Measurements from ENCODE around the gene SLX4IP. TPM values are rescaled to one million over a fixed set of nuclear protein-coding genes. Genes with fewer than 3 reads are reported as not detected.

SLX4IP gene
- total and polyA plus RNA-seq, 2 donors (not counting 3 experiments of a cell fraction or from before 2014, with no cell fraction given), result 1.9 to 4.5 TPM

GRCh38 chr20:10631126-10631525 lies 196.0 kb downstream of the SLX4IP start:
- Histone ChIP-seq H3K4me3 (replicated peaks in 1 of 3; ENCODE audit: insufficient read depth in 1 of 3, low read depth in 1 of 3, low read length in 3 of 3) (no peak overlapping the region), H3K27me3 (ENCODE audit: control insufficient read depth in 2 of 2, insufficient read depth in 2 of 2, low read length in 2 of 2) (no peaks in the 10 kb centered on the region), H3K4me2 (ENCODE audit: insufficient read depth, low read length) (no peak overlapping the region), H3K4me1 (ENCODE audit: control insufficient read depth, extremely low read depth, insufficient read depth, low read length) (peaks cover 30% of the 10 kb centered on the region), H4K20me1 (replicated peaks; ENCODE audit: control insufficient read depth, extremely low read depth, insufficient read depth, low read length) (no peaks in the 10 kb centered on the region), H3K9ac (replicated peaks; ENCODE audit: extremely low read depth, insufficient read depth, low read length) (no peak overlapping the region), H2AFZ (ENCODE audit: low read depth, low read length) (no peak overlapping the region), H3K9me1 (replicated peaks; ENCODE audit: control insufficient read depth, extremely low read depth, insufficient read depth, low read length) (no peaks in the 10 kb centered on the region), H3K79me2 (ENCODE audit: control insufficient read depth, insufficient read depth, low read length) (no peaks in the 10 kb centered on the region), H3K36me3 (ENCODE audit: control insufficient read depth in 2 of 2, extremely low read depth in 1 of 2, insufficient read depth in 2 of 2, low read length in 2 of 2) (no peaks in the 10 kb centered on the region), H3K27ac (ENCODE audit: insufficient read depth, low read depth, low read length) (no peak overlapping the region), H3K9me3 (replicated peaks; ENCODE audit: control insufficient read depth, insufficient read depth, low read length) (no peaks in the 10 kb centered on the region)
- no TSS peak for BruUV-seq (replicated peaks)
- dilution Hi-C loops (cut with MboI; ENCODE audit: extremely low pct_ligation_motif_present, low sequenced_read_pairs), result no loop called here
- no peak for TF ChIP-seq MYC (IDR thresholded peaks at IDR 0.05; ENCODE audit: low read depth, low read length)
- no peak for TF ChIP-seq MAX (IDR thresholded peaks at IDR 0.05; ENCODE audit: insufficient read depth, insufficient read length)
- no peak for TF ChIP-seq EZH2 (IDR thresholded peaks at IDR 0.05; ENCODE audit: borderline replicate concordance, low read depth, low read length, severe bottlenecking)
- ChIA-PET POLR2A (no interaction called here), CTCF (interaction anchor here (0.9 to 2.1 kb wide), 3 partner anchors 8 to 40 kb away, joined by 5 to 8 read pairs (median 6); no protein-coding TSS in a partner anchor)
- intact Hi-C loops (cut with micrococcal nuclease), result no loop called here
- FAIRE-seq (no peak), DNase-seq (ENCODE audit: low read depth, low spot score) (no peak)

- no peaks in the 10 kb centered on the region for H3K9me3 ChIP-seq (replicated peaks; ENCODE audit: control insufficient read depth, insufficient read depth, low read length)
- no peak for DNase-seq (ENCODE audit: low read depth, low spot score)
- ChIA-PET POLR2A (no interaction called here), CTCF (interaction anchor here (1.0 to 1.8 kb wide), 2 partner anchors 24 to 39 kb away, joined by 4 to 8 read pairs; no protein-coding TSS in a partner anchor)
- no peaks in the 10 kb centered on the region for H3K79me2 ChIP-seq (ENCODE audit: control insufficient read depth, insufficient read depth, low read length)
- peak; percentile 40 for FAIRE-seq
- H4K20me1 ChIP-seq (replicated peaks; ENCODE audit: control insufficient read depth, extremely low read depth, insufficient read depth, low read length), result no peaks in the 10 kb centered on the region
- H3K9ac ChIP-seq (replicated peaks; ENCODE audit: extremely low read depth, insufficient read depth, low read length), result no peak overlapping the region
- no peak overlapping the region for H3K4me2 ChIP-seq (ENCODE audit: insufficient read depth, low read length)
- H2AFZ ChIP-seq (ENCODE audit: low read depth, low read length), result no peak overlapping the region
- BruUV-seq (replicated peaks), result no TSS peak
- TF ChIP-seq FOS (IDR thresholded peaks at IDR 0.05; ENCODE audit: borderline replicate concordance, insufficient read depth, low read length) (no peak), MAX (IDR thresholded peaks at IDR 0.05; ENCODE audit: insufficient read depth, insufficient read length) (no peak), GATA2 (IDR thresholded peaks at IDR 0.05; ENCODE audit: insufficient read depth, insufficient read length, low read depth, low read length) (no peak), POLR2A (IDR thresholded peaks at IDR 0.05; ENCODE audit: low read depth, low read length) (no peak), POLR2AphosphoS5 (IDR thresholded peaks at IDR 0.05; ENCODE audit: insufficient read depth, low read depth, low read length) (no peak), EZH2 (IDR thresholded peaks at IDR 0.05; ENCODE audit: borderline replicate concordance, low read depth, low read length, severe bottlenecking) (no peak), MYC (IDR thresholded peaks at IDR 0.05; ENCODE audit: low read depth, low read length) (no peak), JUN (IDR thresholded peaks at IDR 0.05; ENCODE audit: borderline replicate concordance, insufficient read depth, insufficient read length, low read depth) (no peak)
- TF ChIP-seq, protein P1, sequence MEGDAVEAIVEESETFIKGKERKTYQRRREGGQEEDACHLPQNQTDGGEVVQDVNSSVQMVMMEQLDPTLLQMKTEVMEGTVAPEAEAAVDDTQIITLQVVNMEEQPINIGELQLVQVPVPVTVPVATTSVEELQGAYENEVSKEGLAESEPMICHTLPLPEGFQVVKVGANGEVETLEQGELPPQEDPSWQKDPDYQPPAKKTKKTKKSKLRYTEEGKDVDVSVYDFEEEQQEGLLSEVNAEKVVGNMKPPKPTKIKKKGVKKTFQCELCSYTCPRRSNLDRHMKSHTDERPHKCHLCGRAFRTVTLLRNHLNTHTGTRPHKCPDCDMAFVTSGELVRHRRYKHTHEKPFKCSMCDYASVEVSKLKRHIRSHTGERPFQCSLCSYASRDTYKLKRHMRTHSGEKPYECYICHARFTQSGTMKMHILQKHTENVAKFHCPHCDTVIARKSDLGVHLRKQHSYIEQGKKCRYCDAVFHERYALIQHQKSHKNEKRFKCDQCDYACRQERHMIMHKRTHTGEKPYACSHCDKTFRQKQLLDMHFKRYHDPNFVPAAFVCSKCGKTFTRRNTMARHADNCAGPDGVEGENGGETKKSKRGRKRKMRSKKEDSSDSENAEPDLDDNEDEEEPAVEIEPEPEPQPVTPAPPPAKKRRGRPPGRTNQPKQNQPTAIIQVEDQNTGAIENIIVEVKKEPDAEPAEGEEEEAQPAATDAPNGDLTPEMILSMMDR (IDR thresholded peaks at IDR 0.05; ENCODE audit: extremely low read depth in 1 of 2, insufficient read depth in 1 of 2, low read depth in 1 of 2, low read length in 2 of 2), result no peak
- peaks cover 38% of the 10 kb centered on the region for H3K4me1 ChIP-seq (ENCODE audit: control insufficient read depth, extremely low read depth, insufficient read depth, low read length)
- H3K27ac ChIP-seq (ENCODE audit: insufficient read depth, low read depth, low read length), result no peak overlapping the region
- intact Hi-C loops (cut with micrococcal nuclease) (no loop called here), dilution Hi-C loops (cut with MboI; ENCODE audit: extremely low pct_ligation_motif_present, low sequenced_read_pairs) (no loop called here)
- H3K36me3 ChIP-seq (ENCODE audit: control insufficient read depth in 2 of 2, extremely low read depth in 1 of 2, insufficient read depth in 2 of 2, low read length in 2 of 2), result no peaks in the 10 kb centered on the region
- H3K27me3 ChIP-seq (ENCODE audit: control insufficient read depth in 2 of 2, insufficient read depth in 2 of 2, low read length in 2 of 2), result no peaks in the 10 kb centered on the region
- H3K9me1 ChIP-seq (replicated peaks; ENCODE audit: control insufficient read depth, extremely low read depth, insufficient read depth, low read length), result no peaks in the 10 kb centered on the region
- no peak overlapping the region for H3K4me3 ChIP-seq (replicated peaks in 1 of 3; ENCODE audit: insufficient read depth in 1 of 3, low read depth in 1 of 3, low read length in 3 of 3)
These were observed 197.8 kb downstream of the SLX4IP start for GRCh38 chr20:10632721-10633509.
